Activated naive CD4-positive, alpha-beta T cell (primary cell): ENCODE measurements around the gene ACOD1.
"Not testable (repeated sequence)": the region's sequence is repeated elsewhere in the genome, so short reads cannot be mapped to it uniquely, and the experiment has no call there.

Experiments
- DNase-seq, 4 experiments: peaks; one replicate each; lab custom pipeline; 2025; lab: John Stamatoyannopoulos, UW

Gene ACOD1

DNA sequence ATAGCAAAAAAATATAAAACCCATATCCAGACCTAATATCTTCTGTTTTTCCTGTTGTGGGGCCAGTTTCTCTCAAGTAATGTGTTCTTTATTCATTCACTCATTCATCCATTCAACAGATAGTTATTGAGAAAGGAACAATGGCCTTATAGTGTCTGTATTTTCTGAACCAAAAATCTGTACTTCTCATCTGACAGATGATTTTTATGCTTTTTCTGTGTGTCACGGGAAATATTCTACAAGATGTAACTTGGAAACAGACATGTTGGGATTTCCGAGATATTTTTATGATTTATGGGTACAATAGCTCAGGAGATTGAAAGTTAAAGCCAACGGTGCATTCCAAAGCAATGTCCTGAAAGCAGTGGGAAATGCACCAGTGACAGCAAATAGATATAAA lies 5.7 kb downstream of the ACOD1 start:
- DNase-seq, result no peak

DNA sequence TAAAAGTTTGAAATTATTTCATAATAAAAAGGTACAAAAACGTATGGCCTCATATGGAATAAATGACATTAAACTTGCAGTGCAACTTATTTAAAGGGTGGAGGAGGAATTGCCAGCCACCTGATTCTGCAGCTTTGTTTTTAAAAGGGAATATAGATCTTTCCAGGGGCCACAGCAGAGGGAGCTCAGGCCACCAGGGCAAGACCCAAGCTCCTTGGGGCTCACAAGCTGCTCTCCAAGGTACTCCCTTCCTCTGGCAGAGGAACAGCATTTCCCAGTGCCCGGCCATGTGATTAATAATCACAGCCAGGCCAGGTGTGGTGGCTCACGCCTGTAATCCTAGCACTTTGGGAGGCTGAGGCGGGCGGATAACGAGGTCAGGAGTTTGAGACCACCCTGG lies 6.2 kb downstream of the ACOD1 start:
- no peak for DNase-seq

GRCh38 chr13:76955193-76955592 lies 6.9 kb downstream of the ACOD1 start:
- DNase-seq, result no peak

DNA sequence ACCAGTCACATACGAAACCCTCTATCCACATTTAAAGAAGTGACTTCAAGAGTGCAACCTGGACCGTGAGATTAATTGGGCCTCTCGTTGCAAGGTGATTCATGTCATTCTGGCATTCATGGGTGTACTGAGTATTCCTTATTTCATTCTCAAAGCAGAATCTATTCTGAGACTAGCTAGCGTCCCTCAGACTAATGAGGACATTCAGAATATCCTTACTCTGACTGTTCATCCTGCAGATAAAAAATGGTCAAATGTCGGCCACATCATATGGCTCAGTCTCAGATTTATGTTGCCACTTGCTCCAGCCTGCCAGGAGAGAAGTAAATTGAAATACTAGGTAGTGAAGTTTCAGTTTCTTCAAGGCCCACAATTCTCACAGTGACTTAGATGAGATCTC lies 7.3 kb downstream of the ACOD1 start:
- DNase-seq, result no peak

- DNase-seq, result no peak
Measured at GRCh38 chr13:76958841-76959432, 10.6 kb downstream of the ACOD1 start.

DNA sequence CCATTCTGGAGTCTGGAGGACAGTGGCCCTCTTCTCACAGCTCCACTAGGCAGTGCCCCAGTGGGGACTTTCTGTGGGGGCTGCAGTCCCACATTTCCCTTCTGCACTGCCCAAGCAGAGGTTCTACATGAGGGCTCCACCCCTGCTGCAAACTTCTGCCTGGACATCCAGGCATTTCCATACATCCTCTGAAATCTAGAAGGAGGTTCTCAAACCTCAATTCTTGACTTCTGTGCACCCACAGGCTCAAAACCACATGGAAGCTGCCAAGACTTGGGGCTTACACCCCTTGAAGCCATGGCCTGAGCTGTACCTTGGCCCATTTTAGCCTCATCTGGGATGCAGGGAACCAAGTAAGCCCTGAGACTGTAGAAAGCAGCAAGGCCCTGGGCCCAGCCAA lies 11.4 kb downstream of the ACOD1 start:
- DNase-seq, result not testable (repeated sequence)

- DNase-seq, result no peak
Measured at GRCh38 chr13:76965759-76966421, 17.6 kb downstream of the ACOD1 start.

GRCh38 chr13:76967031-76967430 lies 18.7 kb downstream of the ACOD1 start:
- DNase-seq, result no peak

- no peak for DNase-seq
Measured at GRCh38 chr13:76968041-76968440, 19.7 kb downstream of the ACOD1 start.

DNA sequence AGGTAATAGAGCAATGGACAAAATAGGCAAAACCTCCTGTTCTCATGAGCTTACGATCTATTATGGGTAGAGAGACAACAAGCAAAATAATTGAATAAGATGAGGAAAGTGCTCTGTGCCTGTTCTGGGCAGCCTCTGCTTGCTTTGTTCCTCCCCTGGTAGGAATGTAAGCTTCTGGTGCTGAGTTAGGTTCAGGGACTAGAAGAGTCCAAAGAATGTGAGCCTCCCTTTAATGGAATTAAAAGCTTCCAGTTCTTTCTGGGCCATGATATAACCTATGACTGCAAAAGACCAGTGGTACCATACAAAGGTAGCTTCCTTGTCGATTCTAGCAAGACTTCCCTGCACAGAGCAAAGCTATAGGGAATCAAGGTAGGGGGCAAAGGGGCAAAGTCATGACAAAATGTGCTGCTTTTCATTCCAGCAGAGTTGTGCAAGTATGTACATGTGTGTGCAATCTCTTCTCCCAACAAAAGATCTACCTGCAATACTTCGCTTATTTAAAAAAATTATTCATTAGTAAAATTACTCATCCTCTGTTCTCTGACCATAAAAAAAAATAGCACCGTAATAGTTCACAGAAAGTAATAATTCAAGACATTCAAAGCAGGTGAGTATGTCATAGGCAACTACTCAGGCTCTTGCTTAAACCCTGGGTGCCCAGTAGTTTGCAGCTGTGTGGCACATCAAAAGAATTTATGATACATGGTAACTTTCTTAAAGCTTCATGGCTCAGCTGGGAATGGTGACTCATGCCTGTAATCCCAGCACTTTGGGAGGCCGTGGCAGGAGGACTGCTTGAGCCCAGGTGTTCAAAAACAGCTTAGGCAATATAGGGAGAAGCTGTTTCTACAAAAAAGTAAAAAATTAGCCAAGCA lies 21.4 kb downstream of the ACOD1 start:
- DNase-seq, result no peak

GRCh38 chr13:76971215-76971614 lies 22.9 kb downstream of the ACOD1 start:
- no peak for DNase-seq

DNA sequence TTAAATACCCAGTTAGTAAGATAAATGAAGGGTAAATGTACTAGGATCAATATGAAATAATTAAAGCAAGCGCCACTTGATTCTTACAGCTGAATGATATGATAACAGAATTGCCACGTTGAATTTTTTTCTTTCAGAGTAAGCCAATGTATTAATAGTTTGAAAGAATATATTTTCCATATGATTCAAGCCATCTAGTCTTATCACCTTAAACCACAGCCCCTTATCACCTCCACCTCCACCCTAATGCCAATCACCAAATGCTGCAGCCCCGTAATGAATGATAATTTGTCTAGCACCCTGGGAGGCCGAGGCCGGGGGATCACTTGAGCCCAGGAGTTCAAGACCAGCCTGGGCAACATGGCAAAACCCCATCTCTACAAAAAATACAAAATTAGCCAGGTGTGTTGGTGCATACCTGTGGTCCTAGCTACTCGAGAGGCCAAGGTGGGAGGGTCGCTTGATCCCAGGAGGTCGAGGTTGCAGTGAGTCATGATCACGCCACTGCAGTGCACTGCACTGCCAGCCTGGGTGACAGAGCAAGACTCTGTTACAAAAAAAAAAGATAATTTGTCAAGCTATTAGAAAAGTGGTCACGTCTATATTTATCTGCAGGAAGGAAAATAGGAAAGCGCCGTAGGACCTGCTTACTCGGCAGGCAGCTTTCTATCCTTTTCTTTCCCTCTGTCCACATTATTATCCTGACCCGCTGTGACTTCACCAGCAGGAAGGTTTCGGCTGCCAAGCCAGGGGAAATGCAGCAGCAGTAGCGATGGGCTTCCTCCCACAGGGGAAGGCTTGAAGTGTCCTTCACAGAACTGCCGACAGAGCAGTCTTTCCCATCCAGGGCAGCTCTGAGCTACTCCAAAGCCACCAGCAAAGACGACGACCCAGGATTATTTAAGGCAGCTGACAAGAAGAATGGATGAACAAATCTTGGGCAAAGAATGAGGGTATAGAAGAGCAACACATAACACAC lies 23.8 kb downstream of the ACOD1 start:
- DNase-seq, result no peak

DNA sequence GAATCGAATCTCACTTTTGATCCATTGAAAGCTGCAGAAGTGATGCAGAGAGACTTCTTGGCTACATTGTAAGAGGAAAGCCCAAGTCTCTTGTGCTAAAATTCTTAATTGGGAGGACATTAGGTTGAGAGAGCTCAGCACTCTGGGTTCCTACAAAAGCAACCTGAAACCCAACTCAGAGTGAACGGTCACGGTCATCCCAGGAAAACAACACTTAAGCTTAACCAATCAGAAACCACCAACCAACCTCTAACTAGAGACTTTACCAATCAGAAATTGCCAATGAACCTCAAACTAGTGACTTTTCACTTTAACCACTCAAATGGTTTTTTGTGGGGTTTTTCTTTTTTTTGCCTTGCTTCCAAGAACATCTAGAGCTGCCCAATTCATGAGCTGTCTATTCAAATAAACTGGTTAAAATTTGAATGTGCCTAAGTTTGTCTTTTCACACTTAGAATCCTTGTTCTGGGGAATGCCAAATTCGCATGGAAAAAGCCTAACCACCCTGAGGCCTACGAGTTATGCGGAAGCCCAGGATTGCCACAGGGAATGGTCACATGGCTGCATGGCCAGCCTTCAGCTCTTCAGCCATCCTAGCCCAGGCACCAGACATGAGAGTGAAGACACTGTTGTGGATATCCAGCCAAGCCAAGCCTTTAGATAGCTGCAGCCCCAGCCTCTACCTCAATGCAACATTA lies 25.8 kb downstream of the ACOD1 start:
- no peak for DNase-seq

GRCh38 chr13:76974618-76974975 lies 26.3 kb downstream of the ACOD1 start:
- no peak for DNase-seq

DNA sequence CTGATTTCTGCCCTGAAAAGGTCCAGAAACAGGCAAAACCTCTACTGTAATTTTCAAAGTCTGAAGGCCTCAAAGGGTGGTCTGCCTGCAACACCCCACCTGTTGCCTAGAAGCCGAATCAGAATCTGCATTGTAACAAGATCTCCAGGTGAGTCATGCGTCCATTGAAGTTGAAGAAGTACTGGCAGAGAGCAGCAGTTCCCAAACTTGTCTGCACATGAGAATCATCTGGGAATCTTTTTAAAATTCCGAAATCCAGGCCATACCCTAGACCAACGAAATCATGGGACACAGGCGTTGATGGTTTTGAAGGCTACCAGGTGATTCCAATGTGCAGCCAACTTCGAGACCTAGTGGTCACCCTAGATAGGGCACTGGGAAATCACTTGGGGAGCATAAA lies 27.6 kb downstream of the ACOD1 start:
- no peak for DNase-seq

DNA sequence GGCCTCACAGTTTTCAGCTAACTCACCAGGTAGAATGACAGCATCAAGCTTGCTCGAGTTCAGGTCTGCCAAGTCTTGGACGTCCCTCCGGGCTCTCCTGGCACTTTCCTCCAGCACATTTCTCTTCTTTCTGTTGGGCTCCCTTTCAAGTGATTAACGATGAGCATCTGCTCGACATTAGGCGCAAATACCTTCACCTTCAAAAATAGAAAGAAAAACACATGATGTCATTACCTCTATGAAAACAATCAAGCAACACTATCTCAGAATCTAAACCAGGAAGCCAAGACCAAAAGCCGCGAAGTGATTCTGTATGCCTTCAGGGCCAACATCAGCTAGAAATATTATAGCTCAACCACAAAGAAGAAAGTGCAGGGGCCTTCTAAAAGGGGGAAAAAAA lies 28.2 kb downstream of the ACOD1 start:
- no peak for DNase-seq

- no peak for DNase-seq
Measured at GRCh38 chr13:76976929-76977328, 28.6 kb downstream of the ACOD1 start.

DNA sequence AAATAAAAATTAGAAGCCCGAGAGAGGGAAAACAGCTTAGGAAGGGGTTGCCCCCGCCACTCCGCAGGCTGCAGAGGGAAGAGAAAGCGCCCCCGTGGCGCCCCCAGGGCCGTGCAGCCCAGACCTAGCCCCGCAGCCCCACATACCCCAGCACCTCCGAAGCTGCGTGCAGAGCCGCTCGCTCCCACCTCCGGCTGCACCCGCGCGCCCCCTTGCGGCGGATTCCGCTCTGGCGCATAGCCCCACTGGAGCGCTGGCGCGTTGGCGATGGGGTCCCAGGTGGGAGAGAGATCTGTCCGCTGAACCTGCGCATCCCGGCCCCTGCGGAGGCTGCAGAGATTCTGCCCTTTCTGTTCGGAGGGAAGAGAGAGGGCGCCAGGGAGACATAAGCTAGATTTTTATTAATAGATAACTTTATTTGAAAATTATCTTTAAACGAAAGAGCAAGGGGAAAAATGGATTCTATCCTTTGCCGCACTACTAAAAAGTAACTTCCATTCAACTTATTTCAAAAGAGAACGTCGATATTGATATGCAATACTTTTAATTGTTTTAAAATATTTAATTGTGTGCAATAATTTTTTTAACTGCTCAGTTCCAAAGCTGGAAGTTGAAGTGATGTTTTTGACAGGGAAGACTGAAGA lies 31.9 kb downstream of the ACOD1 start:
- peak; percentile 72 to 91 (median 83) for DNase-seq

- no peak for DNase-seq
Measured at GRCh38 chr13:76982061-76982460, 33.8 kb downstream of the ACOD1 start.

DNA sequence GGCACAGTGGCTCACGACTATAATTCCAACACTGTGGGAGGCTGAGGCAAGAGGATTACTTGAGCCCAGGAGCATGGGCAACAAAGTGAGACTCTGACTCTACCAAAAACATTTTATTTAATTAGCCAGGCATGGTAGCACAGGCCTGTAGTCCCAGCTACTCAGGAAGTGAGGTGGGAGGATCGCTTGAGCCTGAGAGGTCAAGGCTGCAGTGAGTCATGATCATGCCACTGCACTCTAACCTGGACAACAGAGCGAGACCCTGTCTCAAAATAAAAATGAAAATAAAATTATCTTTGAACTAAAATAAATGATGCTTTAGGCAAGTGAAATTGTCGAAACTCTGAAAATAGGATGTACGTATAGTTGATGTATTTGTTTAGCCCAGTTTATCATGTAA lies 35.4 kb downstream of the ACOD1 start:
- DNase-seq, result no peak

DNA sequence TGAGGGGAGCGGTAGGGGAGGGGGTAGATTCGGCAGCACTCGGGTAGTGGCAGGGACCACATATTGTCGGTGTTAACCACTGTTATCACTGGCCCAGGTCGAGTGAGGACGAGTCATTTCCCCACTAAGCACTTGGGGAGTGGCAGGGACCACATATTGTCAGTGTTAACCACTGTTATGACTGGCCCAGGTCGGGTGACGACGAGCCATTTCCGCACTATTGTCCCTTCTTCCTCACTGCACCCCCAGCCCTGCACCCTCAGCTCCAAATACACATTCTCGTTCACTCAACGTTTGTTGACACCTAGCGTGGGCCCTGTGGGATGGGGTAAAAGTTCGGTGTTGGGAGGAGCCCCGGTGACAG lies 43.1 kb downstream of the ACOD1 start:
- peak; percentile 36 to 56 (median 48) for DNase-seq
